ENCODE results near the gene MFSD6L. TPM values are rescaled to one million over a fixed set of nuclear protein-coding genes. Genes with fewer than 3 reads are reported as not detected.
A peak's percentile ranks its signal among the peaks of the same experiment; 100 is the strongest.

MFSD6L gene
- total RNA-seq, 4 donors from 2014 or later, result 0.26 to 1.0 (median 0.65) TPM

- no peak for DNase-seq (ENCODE audit: low spot score in 2 of 2)
- TF ChIP-seq CTCF (IDR thresholded peaks at IDR 0.05), result no peak
- TF ChIP-seq POLR2AphosphoS5 (IDR thresholded peaks at IDR 0.05), result no peak
- Histone ChIP-seq H3K27me3 (no peaks in the 10 kb centered on the region), H3K36me3 (no peaks in the 10 kb centered on the region), H3K4me1 (no peaks in the 10 kb centered on the region), H3K9me3 (no peaks in the 10 kb centered on the region), H3K4me3 (no peak overlapping the region), H3K27ac (no peak overlapping the region)
- WGBS, result 66% methylated on average over 2 of the region's 2 CpGs
Observed at GRCh38 chr17:8791910-8792270, 7.3 kb downstream of the MFSD6L start.

GRCh38 chr17:8791248-8791909 lies 7.8 kb downstream of the MFSD6L start:
- no peak overlapping the region for H3K4me3 ChIP-seq
- H3K4me1 ChIP-seq, result no peaks in the 10 kb centered on the region
- no peak for DNase-seq (ENCODE audit: low spot score in 2 of 2)
- WGBS, result 65% methylated on average over 4 of the region's 4 CpGs
- H3K36me3 ChIP-seq, result no peaks in the 10 kb centered on the region
- no peaks in the 10 kb centered on the region for H3K9me3 ChIP-seq
- H3K27me3 ChIP-seq, result no peaks in the 10 kb centered on the region
- TF ChIP-seq CTCF (IDR thresholded peaks at IDR 0.05), result no peak
- TF ChIP-seq POLR2A (IDR thresholded peaks at IDR 0.05), result no peak
- TF ChIP-seq POLR2AphosphoS5 (IDR thresholded peaks at IDR 0.05), result no peak
- TF ChIP-seq EP300 (IDR thresholded peaks at IDR 0.05), result no peak
- no peak overlapping the region for H3K27ac ChIP-seq

DNA sequence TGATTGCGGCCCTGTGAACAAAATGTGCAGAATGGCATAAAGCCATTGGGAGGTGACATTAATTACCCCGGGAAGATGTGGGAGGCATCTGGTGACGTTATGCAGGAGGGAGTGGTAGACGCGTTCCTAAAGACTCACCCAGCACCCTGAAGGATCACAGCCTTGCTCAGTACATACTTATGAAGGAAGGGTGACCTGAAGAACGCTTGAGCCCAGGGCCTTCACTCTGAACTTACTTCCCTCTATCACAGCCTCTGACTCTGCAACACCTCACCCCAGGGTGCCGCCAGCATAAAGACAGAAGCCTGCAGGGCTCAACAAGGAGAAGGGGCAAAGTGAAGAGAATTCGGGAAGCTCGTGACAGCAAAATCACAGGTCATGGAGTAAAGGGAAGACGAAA lies 9.4 kb downstream of the MFSD6L start:
- H3K27ac ChIP-seq, result no peak overlapping the region
- H3K36me3 ChIP-seq, result no peaks in the 10 kb centered on the region
- TF ChIP-seq POLR2AphosphoS5 (IDR thresholded peaks at IDR 0.05) (no peak), EP300 (IDR thresholded peaks at IDR 0.05) (no peak), POLR2A (IDR thresholded peaks at IDR 0.05) (no peak), CTCF (IDR thresholded peaks at IDR 0.05) (no peak)
- WGBS, result 67% methylated on average over 10 of the region's 10 CpGs
- no peaks in the 10 kb centered on the region for H3K27me3 ChIP-seq
- DNase-seq (ENCODE audit: low spot score in 2 of 2), result no peak
- H3K9me3 ChIP-seq, result no peaks in the 10 kb centered on the region
- H3K4me3 ChIP-seq, result no peak overlapping the region
- peaks cover 9% of the 10 kb centered on the region for H3K4me1 ChIP-seq

DNA sequence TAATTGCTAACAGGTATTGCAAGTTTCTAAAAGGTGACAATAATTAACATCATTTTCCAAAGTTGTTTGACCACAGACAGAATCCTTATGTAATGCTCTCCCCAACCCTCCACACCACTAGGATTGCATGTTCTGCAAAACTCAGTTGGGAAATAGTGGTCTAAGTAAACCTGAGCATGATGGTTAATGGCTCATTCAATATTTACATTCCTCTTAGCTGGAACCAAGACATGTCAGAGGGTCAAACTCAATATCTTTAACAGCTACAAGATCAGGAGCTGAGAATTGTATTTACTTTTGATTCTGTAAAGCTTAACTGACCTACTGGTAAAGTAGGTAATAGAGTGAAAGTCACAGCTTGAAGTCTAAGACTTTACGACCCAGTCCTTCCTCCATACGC lies 10.2 kb downstream of the MFSD6L start:
- H3K9me3 ChIP-seq, result no peaks in the 10 kb centered on the region
- no peak overlapping the region for H3K4me3 ChIP-seq
- no peaks in the 10 kb centered on the region for H3K27me3 ChIP-seq
- peaks cover 9% of the 10 kb centered on the region for H3K4me1 ChIP-seq
- no peak overlapping the region for H3K27ac ChIP-seq
- no peak for TF ChIP-seq POLR2A (IDR thresholded peaks at IDR 0.05)
- no peak for TF ChIP-seq POLR2AphosphoS5 (IDR thresholded peaks at IDR 0.05)
- no peak for TF ChIP-seq CTCF (IDR thresholded peaks at IDR 0.05)
- TF ChIP-seq EP300 (IDR thresholded peaks at IDR 0.05), result no peak
- no peak for DNase-seq (ENCODE audit: low spot score in 2 of 2)
- no peaks in the 10 kb centered on the region for H3K36me3 ChIP-seq
- WGBS, result 96% methylated on average over 2 of the region's 2 CpGs

DNA sequence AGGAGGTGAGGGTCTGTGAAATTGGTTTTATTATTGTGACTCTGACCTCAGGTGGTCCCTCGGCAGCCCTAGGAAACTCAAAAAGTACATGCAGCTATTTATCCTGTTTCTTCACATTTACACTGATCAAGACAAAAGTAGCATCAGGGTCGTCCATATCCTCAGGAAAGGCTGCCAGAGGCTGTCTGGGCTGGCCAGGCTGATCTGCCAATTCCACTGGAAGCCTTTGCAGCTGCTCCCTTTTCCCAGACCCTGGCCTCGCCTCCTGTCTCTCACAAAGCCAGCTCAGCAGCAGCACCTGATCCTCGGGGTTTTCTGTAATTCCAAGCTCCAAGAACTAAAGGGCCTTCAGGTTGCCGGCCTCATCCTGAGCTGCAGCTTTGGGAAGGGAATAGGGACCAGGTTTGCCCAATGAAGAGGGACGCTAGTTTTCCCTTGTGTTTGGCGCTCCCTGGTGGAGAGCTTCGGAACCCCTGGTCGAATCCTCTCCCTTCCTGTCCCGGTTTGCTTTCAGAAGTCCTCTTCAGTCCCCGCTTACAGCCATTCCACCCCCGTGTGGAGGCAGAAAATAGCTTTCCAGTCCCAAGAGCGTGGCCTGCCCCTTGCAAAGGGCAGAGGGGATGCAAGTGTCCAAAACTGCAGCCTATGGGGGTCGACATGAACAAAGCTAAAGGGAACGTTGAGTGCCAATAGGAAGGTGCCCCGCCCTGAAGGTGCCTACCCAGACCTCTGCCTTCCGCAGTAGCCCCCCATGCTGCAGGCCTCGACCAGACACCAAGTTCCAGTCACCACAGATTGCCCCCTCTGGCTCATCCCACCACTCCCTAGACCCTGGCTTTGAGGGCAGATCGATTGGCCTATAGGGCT lies 13.4 kb downstream of the MFSD6L start:
- peak in 1 of 2 donors; percentile 81 for DNase-seq (ENCODE audit: low spot score in 2 of 2)
- H3K9me3 ChIP-seq, result no peaks in the 10 kb centered on the region
- H3K4me1 ChIP-seq, result peaks cover 9% of the 10 kb centered on the region
- no peak overlapping the region for H3K27ac ChIP-seq
- WGBS, result 28% methylated on average over 18 of the region's 19 CpGs
- TF ChIP-seq CTCF (IDR thresholded peaks at IDR 0.05), result peak; percentile 47 to 84
- no peak for TF ChIP-seq POLR2A (IDR thresholded peaks at IDR 0.05)
- TF ChIP-seq EP300 (IDR thresholded peaks at IDR 0.05), result no peak
- no peak for TF ChIP-seq POLR2AphosphoS5 (IDR thresholded peaks at IDR 0.05)
- H3K36me3 ChIP-seq, result no peaks in the 10 kb centered on the region
- H3K4me3 ChIP-seq, result no peak overlapping the region
- no peaks in the 10 kb centered on the region for H3K27me3 ChIP-seq
